Activated naive CD4-positive, alpha-beta T cell treated with Interleukin-2 at 50 U/mL for 16 hours (primary cell): ENCODE data around the gene NR4A1.

Source experiments
- DNase-seq: peaks from one replicate; pipeline ENCODE4 v3.0.0-alpha.2; 2020

Gene NR4A1

GRCh38 chr12:52042706-52043385 is 8.4 kb upstream of the NR4A1 start:
- DNase-seq = no peak

DNA sequence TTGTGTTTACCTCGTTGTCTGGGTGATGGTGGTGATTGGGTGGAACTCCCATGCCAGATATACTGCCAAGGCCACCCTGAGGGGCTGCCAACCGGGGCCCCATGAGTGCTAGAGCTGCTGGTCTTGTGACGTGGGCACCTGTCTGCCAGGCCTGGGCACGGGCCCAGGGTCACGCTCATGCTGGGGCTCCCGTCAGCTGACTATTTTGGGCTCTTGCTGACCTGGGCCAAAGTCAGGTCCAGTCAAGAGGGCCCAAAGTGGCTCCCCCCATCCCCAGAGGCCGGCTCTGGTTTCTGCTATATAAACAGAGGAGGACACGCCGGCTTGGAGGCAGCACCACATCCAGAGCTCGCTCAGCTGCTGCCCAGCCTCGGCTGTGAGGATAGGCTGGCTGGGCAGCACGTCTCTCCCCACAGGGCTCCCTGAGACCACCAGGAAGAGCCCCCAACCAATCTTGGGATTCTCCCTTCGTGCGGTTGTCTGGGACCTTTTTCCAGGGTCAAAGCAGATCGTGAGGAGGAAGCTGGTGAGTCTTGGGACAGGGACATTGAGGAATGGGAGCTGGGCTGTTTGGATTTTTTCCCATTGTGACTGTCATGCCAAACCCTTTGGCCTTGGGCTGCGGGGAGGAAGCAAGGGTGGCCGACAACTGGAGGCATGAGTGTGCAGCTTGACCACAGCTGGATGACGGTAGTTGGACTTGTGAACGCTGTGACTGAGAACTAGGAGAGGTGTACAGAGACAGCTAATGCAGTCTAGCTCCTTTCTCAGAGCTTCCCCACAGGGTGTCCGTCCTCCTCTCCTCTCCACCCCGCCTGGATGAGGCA is 7.6 kb upstream of the NR4A1 start:
- no peak for DNase-seq

DNA sequence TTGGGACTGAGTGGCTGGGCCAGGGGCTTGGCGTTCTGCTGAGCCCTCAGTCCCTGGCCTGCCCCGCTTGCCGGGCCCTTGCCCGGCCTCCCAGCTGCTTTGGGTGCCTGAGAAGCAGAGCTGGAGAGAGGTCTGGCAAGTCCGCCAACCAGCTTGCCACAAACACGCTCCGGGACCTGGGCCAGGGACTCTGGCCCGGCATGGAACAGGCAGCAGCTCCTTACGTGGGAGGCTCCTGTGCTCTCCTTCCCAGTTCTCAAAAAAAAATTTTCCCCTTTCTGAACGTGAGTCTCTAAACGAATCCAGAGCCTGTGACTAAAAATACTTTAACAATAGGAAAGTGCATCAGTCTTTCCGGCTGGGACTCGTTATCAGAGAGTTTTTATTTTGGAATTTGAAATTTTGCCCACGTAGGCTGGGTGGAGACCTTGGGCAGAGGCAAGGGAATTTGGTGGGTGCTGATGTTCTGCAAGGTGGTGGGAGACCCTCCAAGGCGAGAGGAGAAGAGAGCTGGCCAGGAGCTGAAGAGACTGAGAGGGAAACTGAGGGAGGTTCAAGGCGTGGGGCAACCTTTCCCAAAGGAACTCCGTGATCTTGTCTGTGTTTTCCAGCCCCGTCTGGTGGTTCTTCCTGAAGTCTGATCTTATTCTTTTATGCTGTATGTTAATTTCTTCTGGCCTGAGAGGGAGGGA is 6.8 kb upstream of the NR4A1 start:
- DNase-seq = no peak

GRCh38 chr12:52045794-52046199 is 5.4 kb upstream of the NR4A1 start:
- DNase-seq = no peak

DNA sequence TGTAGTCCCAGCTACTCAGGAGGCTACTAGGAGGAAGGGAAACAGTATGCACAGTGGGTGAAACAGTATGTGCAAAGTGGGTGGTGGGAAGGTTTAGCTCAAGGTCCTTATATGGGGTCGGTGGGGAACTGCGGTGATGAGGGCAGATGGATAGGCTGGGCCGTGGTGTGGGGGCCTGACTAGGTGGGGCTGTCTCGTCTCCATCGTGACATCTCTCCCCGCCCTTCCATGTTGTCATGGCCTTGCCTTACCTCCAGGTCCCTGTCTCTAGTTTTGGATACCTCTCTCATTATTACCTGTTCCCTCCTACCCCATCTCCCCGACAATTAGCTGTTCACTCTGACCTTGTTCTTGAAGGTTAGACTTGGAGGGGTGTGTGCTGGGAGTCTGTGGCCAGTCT is 4.4 kb upstream of the NR4A1 start:
- no peak for DNase-seq

GRCh38 chr12:52049286-52049685 is 2.0 kb upstream of the NR4A1 start:
- DNase-seq = no peak

DNA sequence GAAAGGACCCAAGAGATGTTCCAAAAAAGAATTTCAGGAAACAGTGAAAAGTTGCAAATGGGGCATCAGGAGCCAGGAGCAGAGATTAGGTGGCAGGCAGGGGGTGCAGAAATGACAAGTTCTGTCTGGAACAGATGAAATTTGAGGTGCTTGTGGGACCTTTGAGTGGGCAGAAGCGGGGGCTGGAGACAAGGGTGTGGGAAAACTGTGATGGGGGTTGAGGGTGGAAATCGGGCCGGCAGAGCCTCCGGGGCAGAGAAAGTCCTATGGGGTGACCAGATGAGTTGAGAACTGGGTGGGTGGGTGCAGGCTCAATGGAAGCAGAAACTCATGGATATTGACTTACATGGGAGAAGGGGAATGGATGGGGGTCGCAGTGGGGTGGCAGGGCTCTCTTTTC is 1.6 kb upstream of the NR4A1 start:
- DNase-seq = no peak

GRCh38 chr12:52050116-52050757 is 1.0 kb upstream of the NR4A1 start:
- no peak for DNase-seq

DNA sequence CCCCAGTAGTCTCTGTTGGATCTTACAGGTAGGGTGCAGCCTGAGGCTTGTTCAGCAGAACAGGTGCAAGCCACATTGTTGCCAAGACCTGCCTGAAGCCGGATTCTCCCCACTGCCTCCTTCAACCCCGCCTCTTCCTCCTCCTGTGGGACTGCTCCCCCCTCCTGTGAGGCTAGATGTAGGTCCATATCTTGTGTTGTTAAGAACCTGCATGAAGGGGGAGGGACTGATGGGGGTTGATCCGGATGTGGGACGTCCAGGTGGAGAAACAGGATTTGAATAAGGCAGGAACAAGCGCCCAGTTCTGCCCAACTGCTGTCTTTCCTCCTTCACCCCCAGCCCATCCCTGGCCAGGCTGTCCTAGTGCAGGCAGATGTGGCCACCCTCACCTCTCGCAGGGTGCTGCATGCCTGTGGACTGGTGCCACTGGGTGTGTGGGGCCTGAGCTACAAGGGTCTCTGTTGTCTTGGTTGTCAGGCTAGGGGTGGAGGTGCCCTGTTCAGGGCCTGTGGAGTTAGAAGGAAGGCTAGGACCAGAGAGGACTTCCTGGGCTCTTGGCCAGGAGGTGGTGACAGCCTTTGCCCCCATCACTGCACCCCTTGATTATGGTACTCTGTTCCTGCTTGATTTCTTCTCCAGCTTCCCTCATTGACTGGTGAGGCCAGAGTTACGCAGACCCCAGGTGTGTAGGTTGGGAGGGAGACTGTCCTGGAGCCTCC is 1.4 kb downstream of the NR4A1 start:
- DNase-seq = peak; percentile 22

- no peak for DNase-seq
These were observed 2.4 kb downstream of the NR4A1 start for GRCh38 chr12:52053536-52054209.

DNA sequence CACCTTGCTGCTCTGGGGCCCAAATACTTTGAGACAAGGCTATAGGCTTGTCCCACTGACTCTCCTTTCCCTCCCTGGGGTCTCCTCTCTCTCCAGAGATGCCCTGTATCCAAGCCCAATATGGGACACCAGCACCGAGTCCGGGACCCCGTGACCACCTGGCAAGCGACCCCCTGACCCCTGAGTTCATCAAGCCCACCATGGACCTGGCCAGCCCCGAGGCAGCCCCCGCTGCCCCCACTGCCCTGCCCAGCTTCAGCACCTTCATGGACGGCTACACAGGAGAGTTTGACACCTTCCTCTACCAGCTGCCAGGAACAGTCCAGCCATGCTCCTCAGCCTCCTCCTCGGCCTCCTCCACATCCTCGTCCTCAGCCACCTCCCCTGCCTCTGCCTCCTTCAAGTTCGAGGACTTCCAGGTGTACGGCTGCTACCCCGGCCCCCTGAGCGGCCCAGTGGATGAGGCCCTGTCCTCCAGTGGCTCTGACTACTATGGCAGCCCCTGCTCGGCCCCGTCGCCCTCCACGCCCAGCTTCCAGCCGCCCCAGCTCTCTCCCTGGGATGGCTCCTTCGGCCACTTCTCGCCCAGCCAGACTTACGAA is 3.1 kb downstream of the NR4A1 start:
- DNase-seq = no peak

DNA sequence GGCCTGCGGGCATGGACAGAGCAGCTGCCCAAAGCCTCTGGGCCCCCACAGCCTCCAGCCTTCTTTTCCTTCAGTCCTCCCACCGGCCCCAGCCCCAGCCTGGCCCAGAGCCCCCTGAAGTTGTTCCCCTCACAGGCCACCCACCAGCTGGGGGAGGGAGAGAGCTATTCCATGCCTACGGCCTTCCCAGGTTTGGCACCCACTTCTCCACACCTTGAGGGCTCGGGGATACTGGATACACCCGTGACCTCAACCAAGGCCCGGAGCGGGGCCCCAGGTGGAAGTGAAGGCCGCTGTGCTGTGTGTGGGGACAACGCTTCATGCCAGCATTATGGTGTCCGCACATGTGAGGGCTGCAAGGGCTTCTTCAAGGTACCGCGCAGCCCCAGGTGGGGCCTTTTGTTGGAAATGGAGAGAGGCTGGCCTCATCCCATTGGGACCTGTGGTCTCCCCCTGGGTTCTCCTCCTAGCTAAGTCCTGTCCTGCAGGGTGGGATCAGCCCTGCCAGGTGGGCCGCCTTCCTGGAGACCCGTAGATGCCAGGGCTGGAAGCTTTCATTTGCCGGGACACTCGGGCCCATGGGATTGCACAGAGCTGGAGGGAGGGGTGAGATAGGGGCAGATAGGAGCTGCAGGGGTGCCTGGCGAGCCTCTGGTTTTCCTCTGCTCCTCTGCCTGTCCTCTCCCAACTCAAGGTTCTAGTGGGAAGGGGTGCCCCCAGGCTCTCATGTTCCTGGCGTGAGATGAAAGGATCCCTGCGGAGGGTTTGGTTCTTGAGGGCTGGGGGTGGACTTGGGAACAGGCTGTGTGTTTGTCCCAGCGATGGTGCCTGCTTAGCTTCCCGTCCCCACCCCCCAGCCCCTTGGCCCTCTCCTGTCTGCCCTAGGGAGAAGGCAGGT is 3.8 kb downstream of the NR4A1 start:
- DNase-seq = no peak

GRCh38 chr12:52055731-52056711 is 4.8 kb downstream of the NR4A1 start:
- no peak for DNase-seq

GRCh38 chr12:52056801-52057637 is 5.8 kb downstream of the NR4A1 start:
- DNase-seq = no peak

- DNase-seq = no peak
These were observed 6.7 kb downstream of the NR4A1 start for GRCh38 chr12:52057638-52058576.

- no peak for DNase-seq
These were observed 7.6 kb downstream of the NR4A1 start for GRCh38 chr12:52058631-52059361.
